GM19193 (cell line): Measurements from ENCODE around the gene CACNA1B.

Experiments
- POLR2A ChIP-seq: IDR thresholded peaks from 4 replicates; pipeline ENCODE4 v1.6.1; 2011; ENCODE audit not compliant: insufficient read depth, insufficient read length; ENCODE audit errors: extremely low read depth

The CACNA1B gene

GRCh38 chr9:138016406-138017187 lies 139.0 kb downstream of the CACNA1B start:
- no peak for TF ChIP-seq POLR2A

- no peak for TF ChIP-seq POLR2A
Measured at GRCh38 chr9:138017200-138017599, 139.6 kb downstream of the CACNA1B start.

GRCh38 chr9:138020120-138020794 lies 142.7 kb downstream of the CACNA1B start:
- no peak for TF ChIP-seq POLR2A

- TF ChIP-seq POLR2A = no peak
Measured at GRCh38 chr9:138020795-138021182, 143.2 kb downstream of the CACNA1B start.

GRCh38 chr9:138021251-138022056 lies 143.9 kb downstream of the CACNA1B start:
- TF ChIP-seq POLR2A = no peak

GRCh38 chr9:138022121-138022741 lies 144.6 kb downstream of the CACNA1B start:
- no peak for TF ChIP-seq POLR2A

GRCh38 chr9:138022756-138023393 lies 145.3 kb downstream of the CACNA1B start:
- TF ChIP-seq POLR2A = no peak

- no peak for TF ChIP-seq POLR2A
Measured at GRCh38 chr9:138023394-138024124, 146.0 kb downstream of the CACNA1B start.

- TF ChIP-seq POLR2A = no peak
Measured at GRCh38 chr9:138024131-138024530, 146.5 kb downstream of the CACNA1B start.

GRCh38 chr9:138024831-138025291 lies 147.3 kb downstream of the CACNA1B start:
- TF ChIP-seq POLR2A = no peak

GRCh38 chr9:138025417-138025816 lies 147.8 kb downstream of the CACNA1B start:
- TF ChIP-seq POLR2A = no peak

- no peak for TF ChIP-seq POLR2A
Measured at GRCh38 chr9:138025908-138026307, 148.3 kb downstream of the CACNA1B start.

GRCh38 chr9:138028596-138028995 lies 151.0 kb downstream of the CACNA1B start:
- TF ChIP-seq POLR2A = no peak

- no peak for TF ChIP-seq POLR2A
Measured at GRCh38 chr9:138031186-138031585, 153.6 kb downstream of the CACNA1B start.
